Measurements from ENCODE around the gene L3HYPDH.

- TF ChIP-seq TAF1 (IDR thresholded peaks at IDR 0.05; ENCODE audit: low read depth) (no peak), REST (IDR thresholded peaks at IDR 0.05; ENCODE audit: low read depth) (no peak), RAD21 (IDR thresholded peaks at IDR 0.05; ENCODE audit: low read depth) (peak; percentile 72), CREB1 (IDR thresholded peaks at IDR 0.05; ENCODE audit: low read depth) (no peak), EGR1 (IDR thresholded peaks at IDR 0.05) (no peak), CEBPB (IDR thresholded peaks at IDR 0.05) (no peak), USF1 (IDR thresholded peaks at IDR 0.05) (no peak), ZBTB7A (IDR thresholded peaks at IDR 0.05; ENCODE audit: low read depth) (no peak), EP300 (IDR thresholded peaks at IDR 0.05; ENCODE audit: borderline replicate concordance) (no peak), NFIC (IDR thresholded peaks at IDR 0.05) (no peak), MAX (IDR thresholded peaks at IDR 0.05) (no peak), YY1 (IDR thresholded peaks at IDR 0.05; ENCODE audit: low read depth) (no peak)
Observed at GRCh38 chr14:59507063-59507751, 23.0 kb upstream of the L3HYPDH start.
